GM13976 (cell line): Measurements from ENCODE around the gene SRD5A1.

Experiments used
- DNase-seq: peaks from one replicate; pipeline ENCODE4 v3.0.0; 2012; ENCODE audit warnings: low spot score
- in situ Hi-C: fragments of 300-500 bp; cut with MboI; formaldehyde crosslinking; loops from one replicate; pipeline ENCODE4 v1.12.0; 2022; ENCODE audit warnings: low sequenced_read_pairs, mixed read lengths, inconsistent platforms; ENCODE audit not compliant: unreplicated experiment
- TF ChIP-seq, protein P1 (sequence below): IDR thresholded peaks from 2 replicates; pipeline ENCODE4 v1.5.1; 2012; ENCODE audit warnings: borderline replicate concordance, mild to moderate bottlenecking; ENCODE audit not compliant: insufficient read depth; ENCODE audit errors: extremely low read depth, missing control alignments, control extremely low read depth

The SRD5A1 gene

GRCh38 chr5:6602441-6602840 lies 30.8 kb upstream of the SRD5A1 start:
- no peak for DNase-seq
- in situ Hi-C loops: no loop called here
- TF ChIP-seq, protein P1, sequence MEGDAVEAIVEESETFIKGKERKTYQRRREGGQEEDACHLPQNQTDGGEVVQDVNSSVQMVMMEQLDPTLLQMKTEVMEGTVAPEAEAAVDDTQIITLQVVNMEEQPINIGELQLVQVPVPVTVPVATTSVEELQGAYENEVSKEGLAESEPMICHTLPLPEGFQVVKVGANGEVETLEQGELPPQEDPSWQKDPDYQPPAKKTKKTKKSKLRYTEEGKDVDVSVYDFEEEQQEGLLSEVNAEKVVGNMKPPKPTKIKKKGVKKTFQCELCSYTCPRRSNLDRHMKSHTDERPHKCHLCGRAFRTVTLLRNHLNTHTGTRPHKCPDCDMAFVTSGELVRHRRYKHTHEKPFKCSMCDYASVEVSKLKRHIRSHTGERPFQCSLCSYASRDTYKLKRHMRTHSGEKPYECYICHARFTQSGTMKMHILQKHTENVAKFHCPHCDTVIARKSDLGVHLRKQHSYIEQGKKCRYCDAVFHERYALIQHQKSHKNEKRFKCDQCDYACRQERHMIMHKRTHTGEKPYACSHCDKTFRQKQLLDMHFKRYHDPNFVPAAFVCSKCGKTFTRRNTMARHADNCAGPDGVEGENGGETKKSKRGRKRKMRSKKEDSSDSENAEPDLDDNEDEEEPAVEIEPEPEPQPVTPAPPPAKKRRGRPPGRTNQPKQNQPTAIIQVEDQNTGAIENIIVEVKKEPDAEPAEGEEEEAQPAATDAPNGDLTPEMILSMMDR: no peak

DNA sequence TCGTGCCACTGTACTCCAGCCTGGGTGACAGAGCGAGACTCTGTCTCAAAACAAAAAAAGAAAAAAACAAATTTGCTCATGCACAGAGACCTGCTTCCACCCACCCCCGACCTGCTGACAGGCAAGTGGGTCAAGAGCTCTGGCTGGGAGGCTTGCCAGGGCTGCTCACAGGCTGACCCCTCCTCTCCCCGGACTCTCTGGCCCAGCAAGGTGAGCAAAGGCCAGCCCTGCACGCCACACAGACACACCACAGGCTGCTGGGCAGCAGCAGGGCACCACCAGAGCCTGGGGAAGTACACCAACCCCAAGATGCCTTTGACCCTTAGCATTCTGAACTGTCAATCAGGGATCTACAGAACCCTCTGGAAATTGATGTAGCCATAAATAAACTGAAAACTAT lies 29.6 kb upstream of the SRD5A1 start:
- DNase-seq: no peak
- in situ Hi-C loops: no loop called here
- TF ChIP-seq, protein P1: no peak

- DNase-seq: no peak
- in situ Hi-C loops: no loop called here
- TF ChIP-seq, protein P1: no peak
These were observed 28.9 kb upstream of the SRD5A1 start for GRCh38 chr5:6604341-6604740.

- TF ChIP-seq, protein P1: no peak
- in situ Hi-C loops: no loop called here
These were observed 28.3 kb upstream of the SRD5A1 start for GRCh38 chr5:6604946-6605345.

GRCh38 chr5:6606884-6607558 lies 26.2 kb upstream of the SRD5A1 start:
- TF ChIP-seq, protein P1: no peak
- DNase-seq: no peak
- in situ Hi-C loops: no loop called here

More at GRCh38 chr5:6604946-6605345, 28.3 kb upstream of the SRD5A1 start:
- DNase-seq: no peak

DNA sequence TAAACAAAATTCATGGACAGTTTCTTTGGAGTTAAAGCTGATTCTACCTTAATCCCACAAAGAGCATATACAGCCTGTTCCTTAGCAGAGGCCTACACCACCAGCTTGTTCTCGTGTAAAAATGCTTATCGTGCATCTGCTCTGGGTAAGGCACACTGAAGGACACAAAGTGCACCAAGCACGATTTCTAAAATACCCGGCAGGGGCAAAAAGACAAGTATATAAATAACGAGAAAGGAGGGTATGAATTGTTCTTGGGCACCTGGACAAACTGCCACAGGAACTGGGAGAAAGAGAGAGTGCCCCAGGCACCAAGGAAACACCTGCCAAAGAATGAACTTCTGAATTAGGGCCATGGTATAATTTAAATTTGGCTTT lies 25.7 kb upstream of the SRD5A1 start:
- TF ChIP-seq, protein P1: no peak
- in situ Hi-C loops: no loop called here
- DNase-seq: no peak
